ENCODE results near the gene NANP. TPM values are rescaled to one million over a fixed set of nuclear protein-coding genes. Genes with fewer than 3 reads are reported as not detected.
"Not testable (repeated sequence)": the region's sequence is repeated elsewhere in the genome, so short reads cannot be mapped to it uniquely, and the experiment has no call there.

NANP gene
- total and polyA plus RNA-seq, 4 donors: 2.4 to 7.3 (median 4.4) TPM

GRCh38 chr20:25601659-25602058 is 22.2 kb downstream of the NANP start:
- 72 to 73% methylated on average over 2 of the region's 2 CpGs for WGBS, 2 donors
- no peak for TF ChIP-seq CTCF (IDR thresholded peaks at IDR 0.05; ENCODE audit: control extremely low read depth, extremely low read depth)
- H3K27me3 ChIP-seq (ENCODE audit: control insufficient read depth in 3 of 3, insufficient read depth in 3 of 3, low read length in 2 of 3): no peaks in the 10 kb centered on the region
- H3K36me3 ChIP-seq (ENCODE audit: control insufficient read depth in 4 of 4, insufficient read depth in 4 of 4, low read length in 4 of 4): no peaks in the 10 kb centered on the region
- H3K4me1 ChIP-seq (ENCODE audit: control insufficient read depth in 5 of 5, insufficient read depth in 5 of 5, low read length in 5 of 5): peaks cover 0 to 5% (median 0%) of the 10 kb centered on the region in 5 donors
- H3K4me3 ChIP-seq: no peak overlapping the region
- ATAC-seq (ENCODE audit: insufficient read depth, low FRiP score): no peak
- DNase-seq: no peak
- H3K9me3 ChIP-seq (ENCODE audit: control insufficient read depth in 4 of 4, insufficient read depth in 3 of 4, low read length in 3 of 4): no peaks in the 10 kb centered on the region
- no peak overlapping the region for H3K9ac ChIP-seq (ENCODE audit: insufficient read depth in 1 of 2, low read length in 2 of 2)
- H3K27ac ChIP-seq (ENCODE audit: low read depth in 1 of 2, low read length in 1 of 2): no peak overlapping the region

GRCh38 chr20:25600632-25601031 is 23.2 kb downstream of the NANP start:
- ATAC-seq (ENCODE audit: insufficient read depth, low FRiP score): no peak
- WGBS, 2 donors: 71 to 80% methylated on average over 10 of the region's 10 CpGs
- DNase-seq: peak in 2 of 3 donors; percentile 7 to 25
- Histone ChIP-seq H3K4me3 (no peak overlapping the region), H3K27me3 (ENCODE audit: control insufficient read depth in 3 of 3, insufficient read depth in 3 of 3, low read length in 2 of 3) (no peaks in the 10 kb centered on the region), H3K27ac (ENCODE audit: low read depth in 1 of 2, low read length in 1 of 2) (no peak overlapping the region), H3K9ac (ENCODE audit: insufficient read depth in 1 of 2, low read length in 2 of 2) (no peak overlapping the region), H3K36me3 (ENCODE audit: control insufficient read depth in 4 of 4, insufficient read depth in 4 of 4, low read length in 4 of 4) (no peaks in the 10 kb centered on the region), H3K9me3 (ENCODE audit: control insufficient read depth in 4 of 4, insufficient read depth in 3 of 4, low read length in 3 of 4) (no peaks in the 10 kb centered on the region), H3K4me1 (ENCODE audit: control insufficient read depth in 5 of 5, insufficient read depth in 5 of 5, low read length in 5 of 5) (peaks cover 0 to 5% (median 0%) of the 10 kb centered on the region in 5 donors)
- no peak for TF ChIP-seq CTCF (IDR thresholded peaks at IDR 0.05; ENCODE audit: control extremely low read depth, extremely low read depth)

- no peak overlapping the region for H3K4me3 ChIP-seq
- ATAC-seq (ENCODE audit: insufficient read depth, low FRiP score) (no peak), DNase-seq (peak; percentile 45 to 86 (median 80))
- no peaks in the 10 kb centered on the region for H3K36me3 ChIP-seq (ENCODE audit: control insufficient read depth in 4 of 4, insufficient read depth in 4 of 4, low read length in 4 of 4)
- H3K27me3 ChIP-seq (ENCODE audit: control insufficient read depth in 3 of 3, insufficient read depth in 3 of 3, low read length in 2 of 3): no peaks in the 10 kb centered on the region
- H3K4me1 ChIP-seq (ENCODE audit: control insufficient read depth in 5 of 5, insufficient read depth in 5 of 5, low read length in 5 of 5): peaks cover 0 to 9% (median 0%) of the 10 kb centered on the region in 5 donors
- H3K9me3 ChIP-seq (ENCODE audit: control insufficient read depth in 4 of 4, insufficient read depth in 3 of 4, low read length in 3 of 4): no peaks in the 10 kb centered on the region
- no peak for TF ChIP-seq CTCF (IDR thresholded peaks at IDR 0.05; ENCODE audit: control extremely low read depth, extremely low read depth)
- peak overlapping the region in 1 of 2 donors; percentile 17 for H3K9ac ChIP-seq (ENCODE audit: insufficient read depth in 1 of 2, low read length in 2 of 2)
- H3K27ac ChIP-seq (ENCODE audit: low read depth in 1 of 2, low read length in 1 of 2): no peak overlapping the region
- 62 to 74% methylated on average over 9 of the region's 9 CpGs for WGBS, 2 donors
Observed at GRCh38 chr20:25592135-25592852, 31.5 kb downstream of the NANP start.

GRCh38 chr20:25590778-25591177 is 33.0 kb downstream of the NANP start:
- H3K27me3 ChIP-seq (ENCODE audit: control insufficient read depth in 3 of 3, insufficient read depth in 3 of 3, low read length in 2 of 3); H3K4me1 ChIP-seq (ENCODE audit: control insufficient read depth in 5 of 5, insufficient read depth in 5 of 5, low read length in 5 of 5); H3K4me3 ChIP-seq; H3K9ac ChIP-seq (ENCODE audit: insufficient read depth in 1 of 2, low read length in 2 of 2); H3K9me3 ChIP-seq (ENCODE audit: control insufficient read depth in 4 of 4, insufficient read depth in 3 of 4, low read length in 3 of 4); ATAC-seq (ENCODE audit: insufficient read depth, low FRiP score); DNase-seq; H3K36me3 ChIP-seq (ENCODE audit: control insufficient read depth in 4 of 4, insufficient read depth in 4 of 4, low read length in 4 of 4); H3K27ac ChIP-seq (ENCODE audit: low read depth in 1 of 2, low read length in 1 of 2): not testable (repeated sequence)
- 94 to 97% methylated on average over 4 of the region's 4 CpGs for WGBS, 2 donors
